Osteocyte (in vitro differentiated cells): ENCODE data around the gene YARS2. TPM values are rescaled to one million over a fixed set of nuclear protein-coding genes. Genes with fewer than 3 reads are reported as not detected.

Experiments
- DNase-seq: peaks from one replicate; pipeline ENCODE4 v3.0.0; 2021; ENCODE audit warnings: mixed read lengths; ENCODE audit not compliant: unreplicated experiment; ENCODE audit errors: extremely low spot score
- H3K27ac Mint-ChIP-seq: one replicate; pipeline ENCODE4 v1.8.0; 2021; ENCODE audit warnings: mild to moderate bottlenecking, mixed read lengths; ENCODE audit not compliant: unreplicated experiment
- H3K27me3 Mint-ChIP-seq: one replicate; pipeline ENCODE4 v1.8.0; 2021; ENCODE audit warnings: mixed read lengths; ENCODE audit not compliant: unreplicated experiment
- H3K36me3 Mint-ChIP-seq: one replicate; pipeline ENCODE4 v1.8.0; 2021; ENCODE audit warnings: mixed read lengths; ENCODE audit not compliant: unreplicated experiment
- H3K4me1 Mint-ChIP-seq: one replicate; pipeline ENCODE4 v1.8.0; 2021; ENCODE audit warnings: mixed read lengths; ENCODE audit not compliant: unreplicated experiment
- H3K4me3 Mint-ChIP-seq: one replicate; pipeline ENCODE4 v1.8.0; 2021; ENCODE audit warnings: mild to moderate bottlenecking, moderate library complexity, mixed read lengths; ENCODE audit not compliant: unreplicated experiment
- H3K9me3 Mint-ChIP-seq: one replicate; pipeline ENCODE4 v1.8.0; 2021; ENCODE audit warnings: mixed read lengths; ENCODE audit not compliant: unreplicated experiment
- CTCF ChIP-seq: fragments of 200-600 bp; sonication (generic); IDR thresholded peaks from 2 replicates; pipeline ENCODE4 v1.5.0; 2021; ENCODE audit warnings: antibody characterized with exemption, mild to moderate bottlenecking, moderate library complexity
- long read RNA-seq: library from polyadenylated mRNA; unstranded; transcript quantifications from one replicate; pipeline ENCODE4 v2.0.0, GENCODE V29; 2021
- total RNA-seq: library from RNA; stranded (reverse); gene quantifications from 2 replicates; pipeline ENCODE4 v1.2.1, GENCODE V29; 2021

Gene YARS2
- 13.6 and 16.3 TPM in 2 replicates for total RNA-seq
- long read RNA-seq, transcript YARS2-201 (5 exons, 2,122 nt), result major isoform, 138 of 151 reads
- long read RNA-seq, partial matches to known transcripts, result 3 of 151 reads
- long read RNA-seq, other reads (novel, unspliced or antisense), result 10 of 151 reads

- DNase-seq, result peak; percentile 96
- peaks cover 18% of the 10 kb centered on the region for H3K36me3 Mint-ChIP-seq
- no peaks in the 10 kb centered on the region for H3K27me3 Mint-ChIP-seq
- H3K4me3 Mint-ChIP-seq, result peak within 1 kb of the TSS; percentile 90
- peak within 1 kb of the TSS; percentile 94 for H3K27ac Mint-ChIP-seq
- H3K9me3 Mint-ChIP-seq, result no peaks in the 10 kb centered on the region
- peaks cover 20% of the 10 kb centered on the region for H3K4me1 Mint-ChIP-seq
- peak; percentile 94 for TF ChIP-seq CTCF
Measured at GRCh38 chr12:32755654-32756475, at the start of gene YARS2. TSS of gene YARS2 (minus strand) at chr12:32755897. CDS start at chr12:32755874, 23 bp downstream.

GRCh38 chr12:32804301-32804700 is 48.6 kb upstream of the YARS2 start:
- H3K9me3 Mint-ChIP-seq, result peaks cover 14% of the 10 kb centered on the region
- no peaks in the 10 kb centered on the region for H3K36me3 Mint-ChIP-seq
- H3K4me3 Mint-ChIP-seq, result no peak overlapping the region
- H3K4me1 Mint-ChIP-seq, result no peaks in the 10 kb centered on the region
- H3K27ac Mint-ChIP-seq, result no peak overlapping the region
- peaks cover 6% of the 10 kb centered on the region for H3K27me3 Mint-ChIP-seq
- no peak for DNase-seq
- TF ChIP-seq CTCF, result no peak

GRCh38 chr12:32801269-32801980 is 45.7 kb upstream of the YARS2 start:
- Mint-ChIP-seq H3K27me3 (peaks cover 6% of the 10 kb centered on the region), H3K27ac (no peak overlapping the region), H3K36me3 (no peaks in the 10 kb centered on the region), H3K4me3 (no peak overlapping the region), H3K4me1 (no peaks in the 10 kb centered on the region), H3K9me3 (peaks cover 4% of the 10 kb centered on the region)
- TF ChIP-seq CTCF, result no peak
- no peak for DNase-seq

- Mint-ChIP-seq H3K27me3 (no peaks in the 10 kb centered on the region), H3K9me3 (no peaks in the 10 kb centered on the region), H3K27ac (no peak overlapping the region), H3K4me1 (no peaks in the 10 kb centered on the region), H3K4me3 (no peak overlapping the region), H3K36me3 (no peaks in the 10 kb centered on the region)
- DNase-seq, result no peak
- no peak for TF ChIP-seq CTCF
Measured at GRCh38 chr12:32794281-32794680, 38.6 kb upstream of the YARS2 start.

- no peak overlapping the region for H3K27ac Mint-ChIP-seq
Measured at GRCh38 chr12:32789916-32790315, 34.2 kb upstream of the YARS2 start.

More at GRCh38 chr12:32789916-32790315, 34.2 kb upstream of the YARS2 start:
- H3K4me1 Mint-ChIP-seq, result no peaks in the 10 kb centered on the region
- H3K9me3 Mint-ChIP-seq, result no peaks in the 10 kb centered on the region
- TF ChIP-seq CTCF, result no peak
- no peaks in the 10 kb centered on the region for H3K27me3 Mint-ChIP-seq
- no peaks in the 10 kb centered on the region for H3K36me3 Mint-ChIP-seq
- no peak overlapping the region for H3K4me3 Mint-ChIP-seq
- DNase-seq, result no peak
